ENCODE results near the gene FICD. TPM values are rescaled to one million over a fixed set of nuclear protein-coding genes. Genes with fewer than 3 reads are reported as not detected.

Gene FICD
- total and polyA plus RNA-seq, 12 donors: 2.7 to 77.5 (median 13.0) TPM

DNA sequence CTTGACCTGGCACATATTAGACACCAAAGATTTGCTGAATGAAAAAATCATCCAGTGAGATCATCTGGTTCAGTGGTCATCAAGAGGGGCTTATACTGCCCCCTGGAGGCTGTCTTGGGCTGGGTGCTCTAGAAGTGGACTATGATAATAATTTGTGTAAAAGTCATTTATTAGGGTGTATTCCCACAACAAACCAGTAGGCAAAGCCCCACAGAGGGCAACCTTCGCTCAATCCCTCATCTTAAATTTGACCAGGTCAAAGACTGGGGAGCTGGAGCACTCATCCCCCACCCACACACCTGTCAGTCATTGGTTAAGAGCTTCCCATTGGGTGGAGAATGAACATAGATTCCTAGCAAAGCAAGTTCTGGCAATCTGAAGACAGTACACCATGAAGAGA is 20.0 kb upstream of the FICD start:
- 13 to 60% (median 44%) methylated on average over 1 of the region's 1 CpG for WGBS, 4 donors
- intact Hi-C loops (cut with DNase I): no loop called here
- peak in 1 of 7 donors; percentile 41 for DNase-seq

GRCh38 chr12:108495823-108496579 is 19.1 kb upstream of the FICD start:
- DNase-seq: no peak
- Histone ChIP-seq H3K9me3 (replicated peaks in 1 of 3) (no peaks in the 10 kb centered on the region), H3K4me3 (no peak overlapping the region), H3K36me3 (replicated peaks in 1 of 2) (no peaks in the 10 kb centered on the region), H3K4me1 (replicated peaks in 1 of 2) (no peaks in the 10 kb centered on the region), H3K27ac (no peak overlapping the region), H3K27me3 (peaks cover 13% of the 10 kb centered on the region)
- 56 to 75% (median 67%) methylated on average over 10 to 11 of the region's 11 CpGs for WGBS, 4 donors
- TF ChIP-seq POLR2A (IDR thresholded peaks at IDR 0.05): no peak
- TF ChIP-seq, protein P1, sequence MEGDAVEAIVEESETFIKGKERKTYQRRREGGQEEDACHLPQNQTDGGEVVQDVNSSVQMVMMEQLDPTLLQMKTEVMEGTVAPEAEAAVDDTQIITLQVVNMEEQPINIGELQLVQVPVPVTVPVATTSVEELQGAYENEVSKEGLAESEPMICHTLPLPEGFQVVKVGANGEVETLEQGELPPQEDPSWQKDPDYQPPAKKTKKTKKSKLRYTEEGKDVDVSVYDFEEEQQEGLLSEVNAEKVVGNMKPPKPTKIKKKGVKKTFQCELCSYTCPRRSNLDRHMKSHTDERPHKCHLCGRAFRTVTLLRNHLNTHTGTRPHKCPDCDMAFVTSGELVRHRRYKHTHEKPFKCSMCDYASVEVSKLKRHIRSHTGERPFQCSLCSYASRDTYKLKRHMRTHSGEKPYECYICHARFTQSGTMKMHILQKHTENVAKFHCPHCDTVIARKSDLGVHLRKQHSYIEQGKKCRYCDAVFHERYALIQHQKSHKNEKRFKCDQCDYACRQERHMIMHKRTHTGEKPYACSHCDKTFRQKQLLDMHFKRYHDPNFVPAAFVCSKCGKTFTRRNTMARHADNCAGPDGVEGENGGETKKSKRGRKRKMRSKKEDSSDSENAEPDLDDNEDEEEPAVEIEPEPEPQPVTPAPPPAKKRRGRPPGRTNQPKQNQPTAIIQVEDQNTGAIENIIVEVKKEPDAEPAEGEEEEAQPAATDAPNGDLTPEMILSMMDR (IDR thresholded peaks at IDR 0.05): no peak
- intact Hi-C loops (cut with DNase I): no loop called here

More for the DNA sequence above, 20.0 kb upstream of the FICD start:
- Histone ChIP-seq H3K9me3 (replicated peaks in 1 of 3) (no peaks in the 10 kb centered on the region), H3K36me3 (replicated peaks in 1 of 2) (no peaks in the 10 kb centered on the region), H3K27me3 (peaks cover 13% of the 10 kb centered on the region), H3K4me1 (replicated peaks in 1 of 2) (no peaks in the 10 kb centered on the region), H3K27ac (no peak overlapping the region), H3K4me3 (no peak overlapping the region)
- TF ChIP-seq POLR2A (IDR thresholded peaks at IDR 0.05): no peak
- TF ChIP-seq, protein P1 (IDR thresholded peaks at IDR 0.05): peak in 4 of 6 experiments; percentile 11 to 45 (median 34)

DNA sequence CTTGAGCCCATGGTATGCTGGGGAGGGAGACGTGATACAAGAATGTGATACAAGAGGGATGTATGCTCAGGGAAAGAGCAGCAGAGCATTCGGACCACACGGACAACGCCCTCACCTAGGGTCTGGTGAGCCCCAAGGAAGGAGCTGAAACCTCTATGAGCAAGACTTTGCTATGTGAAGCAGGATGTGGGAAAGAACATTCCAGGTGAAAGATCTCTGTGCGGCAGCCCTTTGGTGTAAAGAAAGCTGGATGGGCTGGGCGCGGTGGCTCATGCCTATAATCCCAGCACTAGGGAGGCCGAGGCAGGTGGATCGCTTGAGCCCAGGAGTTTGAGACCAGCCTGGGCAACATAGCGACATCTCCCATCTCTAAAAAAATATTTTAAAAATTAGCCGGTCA is 16.9 kb upstream of the FICD start:
- Histone ChIP-seq H3K4me3 (no peak overlapping the region), H3K4me1 (replicated peaks in 1 of 2) (no peaks in the 10 kb centered on the region), H3K36me3 (replicated peaks in 1 of 2) (no peaks in the 10 kb centered on the region), H3K27me3 (peaks cover 13% of the 10 kb centered on the region), H3K9me3 (replicated peaks in 1 of 3) (peaks cover 0 to 3% (median 0%) of the 10 kb centered on the region in 3 donors), H3K27ac (no peak overlapping the region)
- WGBS, 4 donors: 75 to 78% (median 76%) methylated on average over 11 of the region's 11 CpGs
- intact Hi-C loops (cut with DNase I): no loop called here
- TF ChIP-seq POLR2A (IDR thresholded peaks at IDR 0.05): no peak
- TF ChIP-seq, protein P1 (IDR thresholded peaks at IDR 0.05): no peak
- DNase-seq: no peak

GRCh38 chr12:108502922-108503321 is 12.2 kb upstream of the FICD start:
- TF ChIP-seq, protein P1 (IDR thresholded peaks at IDR 0.05): no peak
- no peak for TF ChIP-seq POLR2A (IDR thresholded peaks at IDR 0.05)
- no peaks in the 10 kb centered on the region for H3K27me3 ChIP-seq
- intact Hi-C loops (cut with DNase I): loop anchor here in 1 of 2 donors (10.0 kb wide), 1 partner anchor 828 kb away; no protein-coding TSS in a partner anchor

More at GRCh38 chr12:108502922-108503321, 12.2 kb upstream of the FICD start:
- 54 to 66% (median 60%) methylated on average over 2 of the region's 2 CpGs for WGBS, 4 donors
- DNase-seq: no peak
- Histone ChIP-seq H3K36me3 (replicated peaks in 1 of 2) (no peaks in the 10 kb centered on the region), H3K27ac (no peak overlapping the region), H3K4me1 (replicated peaks in 1 of 2) (no peaks in the 10 kb centered on the region), H3K4me3 (no peak overlapping the region), H3K9me3 (replicated peaks in 1 of 3) (peaks cover 0 to 4% (median 0%) of the 10 kb centered on the region in 3 donors)
